Endodermal cell (in vitro differentiated cells): ENCODE results near the gene COMMD1. TPM values are rescaled to one million over a fixed set of nuclear protein-coding genes. Genes with fewer than 3 reads are reported as not detected.

ENCODE experiments used
- DNase-seq: peaks from one replicate; pipeline ENCODE4 v3.0.0-alpha.2; 2017
- H3K27ac ChIP-seq: 2 replicates; pipeline ENCODE4 v1.5.1; 2013; ENCODE audit warnings: mild to moderate bottlenecking, low read depth, low read length, moderate library complexity
- H3K27me3 ChIP-seq: 2 replicates; pipeline ENCODE4 v1.6.1; 2013; ENCODE audit warnings: mild to moderate bottlenecking, low read length, moderate library complexity; ENCODE audit not compliant: insufficient read depth, control insufficient read depth, poor library complexity, severe bottlenecking
- H3K36me3 ChIP-seq: 2 replicates; pipeline ENCODE4 v1.7.0; 2013; ENCODE audit warnings: mild to moderate bottlenecking, low read length, moderate library complexity; ENCODE audit not compliant: control insufficient read depth, insufficient read depth
- H3K4me1 ChIP-seq: one replicate; pipeline ENCODE4 v1.7.0; 2013; ENCODE audit warnings: low read length; ENCODE audit not compliant: control insufficient read depth, insufficient read depth
- H3K4me3 ChIP-seq: 2 replicates; pipeline ENCODE4 v1.5.1; 2013; ENCODE audit warnings: mild to moderate bottlenecking, low read length, moderate library complexity
- H3K9ac ChIP-seq: 2 replicates; pipeline ENCODE4 v1.6.1; 2013; ENCODE audit warnings: mild to moderate bottlenecking, low read length, moderate library complexity; ENCODE audit not compliant: poor library complexity, severe bottlenecking; ENCODE audit errors: extremely low read depth
- H3K9me3 ChIP-seq: 2 replicates; pipeline ENCODE4 v1.6.1; 2013; ENCODE audit warnings: mild to moderate bottlenecking, low read length, moderate library complexity; ENCODE audit not compliant: control insufficient read depth
- H3K27ac Mint-ChIP-seq: 2 replicates; pipeline ENCODE4 v1.8.0; 2020; ENCODE audit warnings: mixed read lengths
- H3K27me3 Mint-ChIP-seq: 2 replicates; pipeline ENCODE4 v1.8.0; 2021; ENCODE audit warnings: mild to moderate bottlenecking, mixed read lengths; ENCODE audit not compliant: insufficient read depth
- H3K36me3 Mint-ChIP-seq: 2 replicates; pipeline ENCODE4 v1.8.0; 2020; ENCODE audit warnings: low read depth, mixed read lengths
- H3K4me1 Mint-ChIP-seq: 2 replicates; pipeline ENCODE4 v1.8.0; 2020; ENCODE audit warnings: mixed read lengths
- H3K4me3 Mint-ChIP-seq: 2 replicates; pipeline ENCODE4 v1.8.0; 2020; ENCODE audit warnings: mild to moderate bottlenecking, moderate library complexity, mixed read lengths
- H3K9me3 Mint-ChIP-seq: 2 replicates; pipeline ENCODE4 v1.8.0; 2020; ENCODE audit warnings: mild to moderate bottlenecking, mixed read lengths
- CTCF ChIP-seq: fragments of 200-600 bp; sonication (generic); conservative IDR thresholded peaks from 2 replicates; pipeline ENCODE4 v1.5.0; 2021; ENCODE audit warnings: antibody characterized with exemption, mild to moderate bottlenecking
- WGBS, 2 experiments: methylation state at CpG; one replicate each; pipeline versions ENCODE4 v1.1.5 to v1.1.7; 2013; ENCODE audit warnings: missing lambda C conversion rate in 2 of 2, mixed read lengths in 1 of 2; ENCODE audit not compliant: insufficient coverage in 1 of 2, insufficient read length in 1 of 2; 5-methylcytosine and 5-hydroxymethylcytosine counted together
- total RNA-seq, 2 donors: library from RNA; stranded (reverse); fragmentation: NEBNext Ultra II Directional in 1 of 2; extraction: Animal tissue kit (Norgen Biotek cat#: 25700) in 1 of 2; gene quantifications; 2 replicates in 1 of 2; 3 replicates in 1 of 2; pipeline ENCODE4 v1.2.1, GENCODE V29; 2021

Gene COMMD1
- total RNA-seq, 2 donors from 2014 or later = 27.8 to 28.4 TPM

GRCh38 chr2:61994531-61994930 is 89.1 kb downstream of the COMMD1 start:
- H3K9me3 ChIP-seq = no peaks in the 10 kb centered on the region
- no peaks in the 10 kb centered on the region for H3K36me3 Mint-ChIP-seq
- H3K4me3 ChIP-seq = no peak overlapping the region
- no peaks in the 10 kb centered on the region for H3K27me3 ChIP-seq
- H3K27me3 Mint-ChIP-seq = no peaks in the 10 kb centered on the region
- H3K27ac ChIP-seq = no peak overlapping the region
- no peak overlapping the region for H3K4me3 Mint-ChIP-seq
- no peaks in the 10 kb centered on the region for H3K9me3 Mint-ChIP-seq
- no peak overlapping the region for H3K9ac ChIP-seq
- DNase-seq = no peak
- H3K36me3 ChIP-seq = no peaks in the 10 kb centered on the region
- WGBS, 2 experiments = 100% methylated on average over 1 of the region's 1 CpG
- H3K4me1 Mint-ChIP-seq = peaks cover 23% of the 10 kb centered on the region
- peaks cover 7% of the 10 kb centered on the region for H3K4me1 ChIP-seq
- TF ChIP-seq CTCF = no peak
- H3K27ac Mint-ChIP-seq = no peak overlapping the region

GRCh38 chr2:61995065-61995464 is 89.6 kb downstream of the COMMD1 start:
- Histone ChIP-seq H3K36me3 (no peaks in the 10 kb centered on the region), H3K4me1 (peaks cover 7% of the 10 kb centered on the region), H3K9ac (no peak overlapping the region), H3K27me3 (no peaks in the 10 kb centered on the region), H3K4me3 (no peak overlapping the region), H3K27ac (no peak overlapping the region), H3K9me3 (no peaks in the 10 kb centered on the region)
- H3K9me3 Mint-ChIP-seq = no peaks in the 10 kb centered on the region
- no peak overlapping the region for H3K27ac Mint-ChIP-seq
- no peak for DNase-seq
- no peak overlapping the region for H3K4me3 Mint-ChIP-seq
- no peak for TF ChIP-seq CTCF
- peaks cover 23% of the 10 kb centered on the region for H3K4me1 Mint-ChIP-seq
- H3K36me3 Mint-ChIP-seq = no peaks in the 10 kb centered on the region
- H3K27me3 Mint-ChIP-seq = no peaks in the 10 kb centered on the region
- 94 to 100% methylated on average over 4 of the region's 4 CpGs for WGBS, 2 experiments

GRCh38 chr2:61995515-61995914 is 90.0 kb downstream of the COMMD1 start:
- Mint-ChIP-seq H3K9me3 (no peaks in the 10 kb centered on the region), H3K27ac (no peak overlapping the region), H3K27me3 (no peaks in the 10 kb centered on the region), H3K36me3 (no peaks in the 10 kb centered on the region), H3K4me1 (peaks cover 23% of the 10 kb centered on the region), H3K4me3 (no peak overlapping the region)
- no peak overlapping the region for H3K9ac ChIP-seq
- no peak for TF ChIP-seq CTCF
- H3K36me3 ChIP-seq = no peaks in the 10 kb centered on the region
- no peak overlapping the region for H3K4me3 ChIP-seq
- no peak for DNase-seq
- 82 to 100% methylated on average over 1 to 2 of the region's 2 CpGs for WGBS, 2 experiments
- H3K9me3 ChIP-seq = no peaks in the 10 kb centered on the region
- H3K4me1 ChIP-seq = peaks cover 7% of the 10 kb centered on the region
- H3K27ac ChIP-seq = no peak overlapping the region
- H3K27me3 ChIP-seq = no peaks in the 10 kb centered on the region
